HCT116 (cell line): ENCODE measurements around the gene COL23A1.

Experiments used
- CEBPB ChIP-seq: IDR thresholded peaks from 2 replicates; pipeline ENCODE4 v1.6.1; 2012; ENCODE audit warnings: low read depth
- JUND ChIP-seq: IDR thresholded peaks from 2 replicates; pipeline ENCODE4 v1.6.1; 2012
- POLR2A ChIP-seq: IDR thresholded peaks from 2 replicates; pipeline ENCODE4 v1.7.0; 2011; ENCODE audit warnings: borderline replicate concordance; ENCODE audit not compliant: insufficient read depth, insufficient read length; ENCODE audit errors: extremely low read depth
- SP1 ChIP-seq: IDR thresholded peaks from 2 replicates; pipeline ENCODE4 v1.6.1; 2012; ENCODE audit warnings: low read depth
- ZNF274 ChIP-seq: fragments of 200-500 bp; sonication (Bioruptor generic); IDR thresholded peaks from 2 replicates; pipeline ENCODE4 v1.6.1; 2014; ENCODE audit warnings: mild to moderate bottlenecking, low read depth, low read length, inconsistent platforms
- TF ChIP-seq, protein P1 (sequence below), 3 experiments: fragments of 200-600 bp in 1 of 3; sonication (generic) in 1 of 3; IDR thresholded peaks in 2 of 3; conservative IDR thresholded peaks in 1 of 3; 2 replicates each; pipeline ENCODE4 v1.5.1; 2012 to 2017; ENCODE audit warnings: low read depth in 2 of 3, low read length in 2 of 3, antibody characterized with exemption in 1 of 3, borderline replicate concordance in 1 of 3, control low read depth in 1 of 3, mild to moderate bottlenecking in 1 of 3, mixed read lengths in 1 of 3, mixed run types in 1 of 3, moderate library complexity in 1 of 3; ENCODE audit not compliant: insufficient read depth in 1 of 3

DNA sequence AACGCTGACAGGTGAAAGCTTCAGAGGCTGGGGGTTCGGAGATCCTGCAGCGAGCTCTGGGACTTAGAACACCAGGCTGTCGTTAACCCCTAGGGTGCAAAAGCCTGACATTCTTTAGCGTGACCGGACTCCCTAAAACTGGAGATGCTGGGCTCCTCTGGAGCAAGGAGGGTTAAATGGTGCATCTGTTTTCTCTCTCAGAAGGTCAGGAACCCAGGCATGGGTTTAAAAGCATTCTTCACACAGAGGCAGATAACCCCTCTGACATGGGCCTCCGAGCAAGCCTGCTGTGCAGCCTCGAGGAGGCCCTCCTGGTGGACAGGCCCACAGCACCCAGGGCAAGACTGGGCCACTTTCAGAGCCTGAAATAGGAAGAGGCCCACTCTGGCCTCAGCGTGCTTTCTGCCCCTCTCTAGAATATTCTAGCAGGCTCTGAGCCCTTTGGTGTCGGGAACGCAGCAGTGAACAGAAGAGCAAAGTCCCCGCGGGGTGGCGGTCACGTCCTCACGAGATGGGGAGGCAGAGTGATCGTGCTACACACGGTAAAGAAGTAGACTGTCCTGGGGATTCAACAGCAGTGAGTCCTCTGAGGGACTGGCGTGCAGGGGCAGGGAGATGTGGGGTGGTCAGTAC lies 124.8 kb downstream of the COL23A1 start:
- TF ChIP-seq, protein P1, sequence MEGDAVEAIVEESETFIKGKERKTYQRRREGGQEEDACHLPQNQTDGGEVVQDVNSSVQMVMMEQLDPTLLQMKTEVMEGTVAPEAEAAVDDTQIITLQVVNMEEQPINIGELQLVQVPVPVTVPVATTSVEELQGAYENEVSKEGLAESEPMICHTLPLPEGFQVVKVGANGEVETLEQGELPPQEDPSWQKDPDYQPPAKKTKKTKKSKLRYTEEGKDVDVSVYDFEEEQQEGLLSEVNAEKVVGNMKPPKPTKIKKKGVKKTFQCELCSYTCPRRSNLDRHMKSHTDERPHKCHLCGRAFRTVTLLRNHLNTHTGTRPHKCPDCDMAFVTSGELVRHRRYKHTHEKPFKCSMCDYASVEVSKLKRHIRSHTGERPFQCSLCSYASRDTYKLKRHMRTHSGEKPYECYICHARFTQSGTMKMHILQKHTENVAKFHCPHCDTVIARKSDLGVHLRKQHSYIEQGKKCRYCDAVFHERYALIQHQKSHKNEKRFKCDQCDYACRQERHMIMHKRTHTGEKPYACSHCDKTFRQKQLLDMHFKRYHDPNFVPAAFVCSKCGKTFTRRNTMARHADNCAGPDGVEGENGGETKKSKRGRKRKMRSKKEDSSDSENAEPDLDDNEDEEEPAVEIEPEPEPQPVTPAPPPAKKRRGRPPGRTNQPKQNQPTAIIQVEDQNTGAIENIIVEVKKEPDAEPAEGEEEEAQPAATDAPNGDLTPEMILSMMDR (IDR thresholded peaks at IDR 0.05 in 2 of 3, conservative IDR thresholded peaks at IDR 0.05 in 1 of 3; ENCODE audit: borderline replicate concordance in 1 of 3, insufficient read depth in 1 of 3, low read depth in 2 of 3, low read length in 2 of 3), result no peak
- no peak for TF ChIP-seq CEBPB
- no peak for TF ChIP-seq POLR2A
- no peak for TF ChIP-seq JUND
- no peak for TF ChIP-seq ZNF274
- TF ChIP-seq SP1, result no peak
